K562 (cell line): Measurements from ENCODE around the gene BBLN. TPM values are rescaled to one million over a fixed set of nuclear protein-coding genes. Genes with fewer than 3 reads are reported as not detected.

Experiments used
- BCL6 ChIP-seq: fragments of 250-450 bp; sonication (Bioruptor Pico); IDR thresholded peaks from 2 replicates; pipeline ENCODE4 v1.4.0; 2020
- CBFA2T3 ChIP-seq: fragments of 450-650 bp; IDR thresholded peaks from 2 replicates; pipeline ENCODE4 v1.6.1; 2017
- DNMT1 ChIP-seq: fragments of 450-650 bp; IDR thresholded peaks from 2 replicates; pipeline ENCODE4 v1.6.1; 2016; ENCODE audit warnings: antibody characterized with exemption, mild to moderate bottlenecking
- GATA2 ChIP-seq: sonication (generic); formaldehyde crosslinking; IDR thresholded peaks from 2 replicates; pipeline ENCODE4 v1.4.0; 2020; ENCODE audit warnings: mild to moderate bottlenecking, missing genetic modification reagents
- GTF2A2 ChIP-seq: IDR thresholded peaks from 2 replicates; pipeline ENCODE4 v1.6.1; 2016; ENCODE audit warnings: mild to moderate bottlenecking, missing genetic modification characterization, missing compliant biosample characterization
- HDAC1 ChIP-seq, 2 experiments: fragments of 450-650 bp; IDR thresholded peaks; 2 replicates each; pipeline ENCODE4 v1.6.1; 2016 to 2017; ENCODE audit warnings: inconsistent platforms in 1 of 2, mild to moderate bottlenecking in 1 of 2, moderate library complexity in 1 of 2
- HOXB6 ChIP-seq: fragments of 250-450 bp; sonication (Bioruptor Pico); IDR thresholded peaks from 2 replicates; pipeline ENCODE4 v1.5.1; 2022; ENCODE audit warnings: mild to moderate bottlenecking, borderline replicate concordance
- LARP7 ChIP-seq: fragments of 450-650 bp; IDR thresholded peaks from 2 replicates; pipeline ENCODE4 v1.6.1; 2016
- MYC ChIP-seq, 2 experiments: fragments of 250-450 bp in 1 of 2; sonication (Bioruptor Pico) in 1 of 2; IDR thresholded peaks; 2 replicates each; pipeline versions ENCODE4 v1.5.1 to v1.6.1; 2012 to 2021; ENCODE audit warnings: low read depth in 2 of 2, borderline replicate concordance in 1 of 2, improper control_type of control experiment in 1 of 2, low read length in 1 of 2, mild to moderate bottlenecking in 1 of 2, moderate library complexity in 1 of 2
- NRF1 ChIP-seq, 2 experiments: fragments of 450-650 bp; IDR thresholded peaks in 1 of 2; conservative IDR thresholded peaks in 1 of 2; 2 replicates each; pipeline ENCODE4 v1.6.1; 2014; ENCODE audit warnings: mild to moderate bottlenecking in 2 of 2
- PHB2 ChIP-seq: fragments of 450-650 bp; IDR thresholded peaks from 2 replicates; pipeline ENCODE4 v1.6.1; 2017; ENCODE audit warnings: low read depth
- POLR2H ChIP-seq: IDR thresholded peaks from 2 replicates; pipeline ENCODE4 v1.6.1; 2016; ENCODE audit warnings: missing genetic modification characterization, low read depth, mild to moderate bottlenecking, control low read depth, missing compliant biosample characterization, moderate library complexity
- RBBP5 ChIP-seq: fragments of 200-600 bp; sonication (generic); IDR thresholded peaks from 2 replicates; pipeline ENCODE4 v1.6.1; 2012; ENCODE audit warnings: borderline replicate concordance, mild to moderate bottlenecking, low read length, control low read depth, inconsistent platforms; ENCODE audit not compliant: insufficient read depth, poor library complexity, severe bottlenecking
- SETDB1 ChIP-seq: IDR thresholded peaks from one replicate; pipeline ENCODE4 v1.6.1; 2012; ENCODE audit warnings: low read length, control low read depth, inconsistent platforms
- ZNF217 ChIP-seq: sonication (generic); formaldehyde crosslinking; IDR thresholded peaks from 2 replicates; pipeline ENCODE4 v1.8.0; 2022; ENCODE audit warnings: mild to moderate bottlenecking, missing genetic modification reagents
- ZNF561 ChIP-seq: fragments of 450-650 bp; formaldehyde crosslinking; conservative IDR thresholded peaks from 2 replicates; pipeline ENCODE4 v1.4.0; 2020; ENCODE audit warnings: mild to moderate bottlenecking, moderate library complexity
- polyA plus RNA-seq, 8 experiments: library from polyadenylated mRNA; depleted of rRNA in 4 of 8; stranded (reverse) in 5 of 8; unstranded in 3 of 8; fragments of >200 nt; fragmentation: Nextera tagmentation in 2 of 8; fragmentation: Illumina TruSeq in 1 of 8; extraction: Ambion mirVana in 2 of 8; extraction: Trizol in 1 of 8; gene quantifications; 2 replicates each; pipeline versions ENCODE4 v1.2.1 to v1.2.3, GENCODE V29; 2011 to 2014; ENCODE audit warnings: inconsistent platforms in 1 of 8, missing spikeins in 1 of 8
- total RNA-seq, 7 experiments: library from RNA; depleted of rRNA in 6 of 7; stranded (reverse); fragments of >200 nt in 6 of 7; fragmentation: Illumina TruSeq in 2 of 7; extraction: Trizol in 2 of 7; gene quantifications; 2 replicates each; pipeline versions ENCODE4 v1.2.1 to v1.2.3, GENCODE V29; 2011 to 2021; ENCODE audit warnings: low replicate concordance in 1 of 7
- TF ChIP-seq, protein P1 (sequence below): fragments of 450-650 bp; formaldehyde crosslinking; IDR thresholded peaks from 2 replicates; pipeline ENCODE4 v1.4.0; 2022; ENCODE audit warnings: missing genetic modification characterization
- TF ChIP-seq, protein P2 (sequence below): sonication (generic); formaldehyde crosslinking; IDR thresholded peaks from 2 replicates; pipeline ENCODE4 v1.8.0; 2022; ENCODE audit warnings: mild to moderate bottlenecking, missing genetic modification reagents
- TF ChIP-seq, protein P3 (sequence below): fragments of 250-450 bp; sonication (Bioruptor Pico); IDR thresholded peaks from 2 replicates; pipeline ENCODE4 v1.5.0; 2020; ENCODE audit warnings: mild to moderate bottlenecking
- TF ChIP-seq, protein P4 (sequence below), 2 experiments: fragments of 450-650 bp; IDR thresholded peaks; 2 replicates each; pipeline ENCODE4 v1.6.1; 2018; ENCODE audit warnings: mild to moderate bottlenecking in 2 of 2, low read depth in 1 of 2; ENCODE audit not compliant: partially characterized antibody in 2 of 2
- TF ChIP-seq, protein P5 (sequence below): IDR thresholded peaks from 2 replicates; pipeline ENCODE4 v1.6.1; 2011; ENCODE audit not compliant: insufficient read length; ENCODE audit errors: extremely low read depth

Gene BBLN
- total and polyA plus RNA-seq, 9 of the 15 experiments (the other 6 are each of a cell fraction or from before 2014, with no cell fraction given): 4.2 to 331 (median 87.1) TPM

DNA sequence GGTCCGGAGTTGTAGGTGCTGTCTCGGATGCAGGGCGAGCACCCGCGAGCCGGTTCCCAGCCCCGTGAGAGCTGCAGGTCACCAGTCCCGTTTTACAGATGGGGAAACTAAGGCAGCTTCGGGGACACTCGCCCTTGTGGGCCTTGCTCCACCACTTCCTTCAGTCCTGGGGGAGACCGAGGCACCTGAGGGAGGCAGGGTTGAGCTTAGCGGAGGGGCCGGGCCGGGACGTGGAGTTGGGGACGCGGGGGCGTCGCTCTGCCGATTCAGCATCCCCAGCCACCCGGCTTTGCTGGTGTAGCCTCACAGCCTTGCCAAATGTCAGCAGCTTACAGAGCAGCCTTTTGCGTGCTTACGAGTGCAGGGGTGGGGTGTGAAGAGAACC lies 530 bp downstream of the BBLN start (continued):
- TF ChIP-seq, protein P1, sequence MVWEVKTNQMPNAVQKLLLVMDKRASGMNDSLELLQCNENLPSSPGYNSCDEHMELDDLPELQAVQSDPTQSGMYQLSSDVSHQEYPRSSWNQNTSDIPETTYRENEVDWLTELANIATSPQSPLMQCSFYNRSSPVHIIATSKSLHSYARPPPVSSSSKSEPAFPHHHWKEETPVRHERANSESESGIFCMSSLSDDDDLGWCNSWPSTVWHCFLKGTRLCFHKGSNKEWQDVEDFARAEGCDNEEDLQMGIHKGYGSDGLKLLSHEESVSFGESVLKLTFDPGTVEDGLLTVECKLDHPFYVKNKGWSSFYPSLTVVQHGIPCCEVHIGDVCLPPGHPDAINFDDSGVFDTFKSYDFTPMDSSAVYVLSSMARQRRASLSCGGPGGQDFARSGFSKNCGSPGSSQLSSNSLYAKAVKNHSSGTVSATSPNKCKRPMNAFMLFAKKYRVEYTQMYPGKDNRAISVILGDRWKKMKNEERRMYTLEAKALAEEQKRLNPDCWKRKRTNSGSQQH (CRISPR knock-in tag): no peak
- TF ChIP-seq BCL6 (CRISPR knock-in tag) (no peak), GATA2 (CRISPR knock-in tag) (no peak), RBBP5 (peak; percentile 46), SETDB1 (peak; percentile 10), PHB2 (peak; percentile 66; the same call in 1 of the 2 replicates), POLR2H (tag) (no peak), CBFA2T3 (no peak), MYC (IDR thresholded peaks at IDR 0.05; ENCODE audit: low read depth, low read length) (no peak; the same call in 1 of the 2 replicates), MYC (CRISPR knock-in tag; IDR thresholded peaks at IDR 0.05; ENCODE audit: borderline replicate concordance, low read depth) (peak; percentile 96), NRF1 (conservative IDR thresholded peaks at IDR 0.05 in 1 of 2, IDR thresholded peaks at IDR 0.05 in 1 of 2) (0 out of 4 replicates have a peak, but pooled peaks have one; percentile 2 to 7), DNMT1 (peak; percentile 44; the same call in 1 of the 2 replicates), LARP7 (peak; percentile 46; the same call in 1 of the 2 replicates), ZNF217 (CRISPR knock-in tag) (no peak), ZNF561 (CRISPR knock-in tag) (no peak), HDAC1 (IDR thresholded peaks at IDR 0.05) (0 out of 4 replicates have a peak, but pooled peaks of 1 of the 2 experiments have one; percentile 86), GTF2A2 (tag) (no peak), HOXB6 (no peak)
- TF ChIP-seq, protein P2, sequence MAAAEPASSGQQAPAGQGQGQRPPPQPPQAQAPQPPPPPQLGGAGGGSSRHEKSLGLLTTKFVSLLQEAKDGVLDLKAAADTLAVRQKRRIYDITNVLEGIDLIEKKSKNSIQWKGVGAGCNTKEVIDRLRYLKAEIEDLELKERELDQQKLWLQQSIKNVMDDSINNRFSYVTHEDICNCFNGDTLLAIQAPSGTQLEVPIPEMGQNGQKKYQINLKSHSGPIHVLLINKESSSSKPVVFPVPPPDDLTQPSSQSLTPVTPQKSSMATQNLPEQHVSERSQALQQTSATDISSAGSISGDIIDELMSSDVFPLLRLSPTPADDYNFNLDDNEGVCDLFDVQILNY (CRISPR knock-in tag): no peak
- TF ChIP-seq, protein P3, sequence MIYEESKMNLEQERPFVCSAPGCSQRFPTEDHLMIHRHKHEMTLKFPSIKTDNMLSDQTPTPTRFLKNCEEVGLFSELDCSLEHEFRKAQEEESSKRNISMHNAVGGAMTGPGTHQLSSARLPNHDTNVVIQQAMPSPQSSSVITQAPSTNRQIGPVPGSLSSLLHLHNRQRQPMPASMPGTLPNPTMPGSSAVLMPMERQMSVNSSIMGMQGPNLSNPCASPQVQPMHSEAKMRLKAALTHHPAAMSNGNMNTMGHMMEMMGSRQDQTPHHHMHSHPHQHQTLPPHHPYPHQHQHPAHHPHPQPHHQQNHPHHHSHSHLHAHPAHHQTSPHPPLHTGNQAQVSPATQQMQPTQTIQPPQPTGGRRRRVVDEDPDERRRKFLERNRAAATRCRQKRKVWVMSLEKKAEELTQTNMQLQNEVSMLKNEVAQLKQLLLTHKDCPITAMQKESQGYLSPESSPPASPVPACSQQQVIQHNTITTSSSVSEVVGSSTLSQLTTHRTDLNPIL (CRISPR knock-in tag): no peak
- TF ChIP-seq, protein P4, sequence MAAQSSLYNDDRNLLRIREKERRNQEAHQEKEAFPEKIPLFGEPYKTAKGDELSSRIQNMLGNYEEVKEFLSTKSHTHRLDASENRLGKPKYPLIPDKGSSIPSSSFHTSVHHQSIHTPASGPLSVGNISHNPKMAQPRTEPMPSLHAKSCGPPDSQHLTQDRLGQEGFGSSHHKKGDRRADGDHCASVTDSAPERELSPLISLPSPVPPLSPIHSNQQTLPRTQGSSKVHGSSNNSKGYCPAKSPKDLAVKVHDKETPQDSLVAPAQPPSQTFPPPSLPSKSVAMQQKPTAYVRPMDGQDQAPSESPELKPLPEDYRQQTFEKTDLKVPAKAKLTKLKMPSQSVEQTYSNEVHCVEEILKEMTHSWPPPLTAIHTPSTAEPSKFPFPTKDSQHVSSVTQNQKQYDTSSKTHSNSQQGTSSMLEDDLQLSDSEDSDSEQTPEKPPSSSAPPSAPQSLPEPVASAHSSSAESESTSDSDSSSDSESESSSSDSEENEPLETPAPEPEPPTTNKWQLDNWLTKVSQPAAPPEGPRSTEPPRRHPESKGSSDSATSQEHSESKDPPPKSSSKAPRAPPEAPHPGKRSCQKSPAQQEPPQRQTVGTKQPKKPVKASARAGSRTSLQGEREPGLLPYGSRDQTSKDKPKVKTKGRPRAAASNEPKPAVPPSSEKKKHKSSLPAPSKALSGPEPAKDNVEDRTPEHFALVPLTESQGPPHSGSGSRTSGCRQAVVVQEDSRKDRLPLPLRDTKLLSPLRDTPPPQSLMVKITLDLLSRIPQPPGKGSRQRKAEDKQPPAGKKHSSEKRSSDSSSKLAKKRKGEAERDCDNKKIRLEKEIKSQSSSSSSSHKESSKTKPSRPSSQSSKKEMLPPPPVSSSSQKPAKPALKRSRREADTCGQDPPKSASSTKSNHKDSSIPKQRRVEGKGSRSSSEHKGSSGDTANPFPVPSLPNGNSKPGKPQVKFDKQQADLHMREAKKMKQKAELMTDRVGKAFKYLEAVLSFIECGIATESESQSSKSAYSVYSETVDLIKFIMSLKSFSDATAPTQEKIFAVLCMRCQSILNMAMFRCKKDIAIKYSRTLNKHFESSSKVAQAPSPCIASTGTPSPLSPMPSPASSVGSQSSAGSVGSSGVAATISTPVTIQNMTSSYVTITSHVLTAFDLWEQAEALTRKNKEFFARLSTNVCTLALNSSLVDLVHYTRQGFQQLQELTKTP (IDR thresholded peaks at IDR 0.05; ENCODE audit: low read depth in 1 of 2, partially characterized antibody in 2 of 2): peak in 1 of 2 experiments; percentile 14
- TF ChIP-seq, protein P5, sequence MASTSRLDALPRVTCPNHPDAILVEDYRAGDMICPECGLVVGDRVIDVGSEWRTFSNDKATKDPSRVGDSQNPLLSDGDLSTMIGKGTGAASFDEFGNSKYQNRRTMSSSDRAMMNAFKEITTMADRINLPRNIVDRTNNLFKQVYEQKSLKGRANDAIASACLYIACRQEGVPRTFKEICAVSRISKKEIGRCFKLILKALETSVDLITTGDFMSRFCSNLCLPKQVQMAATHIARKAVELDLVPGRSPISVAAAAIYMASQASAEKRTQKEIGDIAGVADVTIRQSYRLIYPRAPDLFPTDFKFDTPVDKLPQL: no peak
